GM23338 (cell line): ENCODE data around the gene GJB5.

Source experiments
- CTCF ChIP-seq, 2 experiments: fragments of 200-600 bp in 1 of 2; sonication (generic) in 1 of 2; conservative IDR thresholded peaks; 2 replicates each; pipeline versions ENCODE4 v1.5.1 to v1.6.1; 2016 to 2017; ENCODE audit warnings: antibody characterized with exemption in 2 of 2, low read depth in 2 of 2, mild to moderate bottlenecking in 2 of 2, moderate library complexity in 1 of 2
- EZH2 ChIP-seq: fragments of 200-600 bp; sonication (generic); IDR thresholded peaks from one replicate; pipeline ENCODE4 v1.8.0; 2017; ENCODE audit warnings: antibody characterized with exemption, mild to moderate bottlenecking, low read depth; ENCODE audit not compliant: unreplicated experiment
- EZH2phosphoT487 ChIP-seq: fragments of 200-600 bp; sonication (generic); IDR thresholded peaks from one replicate; pipeline ENCODE4 v1.8.1; 2018; ENCODE audit warnings: antibody characterized with exemption; ENCODE audit not compliant: unreplicated experiment
- JUNB ChIP-seq: IDR thresholded peaks from one replicate; pipeline ENCODE4 v1.6.1; 2016; ENCODE audit warnings: antibody characterized with exemption; ENCODE audit not compliant: unreplicated experiment
- REST ChIP-seq: IDR thresholded peaks from one replicate; pipeline ENCODE4 v1.6.1; 2018; ENCODE audit warnings: antibody characterized with exemption; ENCODE audit not compliant: unreplicated experiment
- ZNF114 ChIP-seq: fragments of 250-450 bp; sonication (Bioruptor Pico); IDR thresholded peaks from 2 replicates; pipeline ENCODE4 v1.5.0; 2020; ENCODE audit warnings: mild to moderate bottlenecking, moderate library complexity
- ZNF462 ChIP-seq: fragments of 250-450 bp; sonication (Bioruptor Pico); IDR thresholded peaks from 2 replicates; pipeline ENCODE4 v1.5.0; 2020; ENCODE audit warnings: mild to moderate bottlenecking, moderate library complexity

GRCh38 chr1:34709547-34709946 lies 45.3 kb upstream of the GJB5 start:
- TF ChIP-seq EZH2 = no peak
- TF ChIP-seq CTCF (conservative IDR thresholded peaks at IDR 0.05; ENCODE audit: low read depth in 2 of 2) = no peak
- TF ChIP-seq REST = peak; percentile 74
- TF ChIP-seq EZH2phosphoT487 = no peak
- no peak for TF ChIP-seq ZNF114 (CRISPR knock-in tag)
- TF ChIP-seq JUNB = no peak
- TF ChIP-seq ZNF462 (CRISPR knock-in tag) = no peak
